ENCODE results near the gene WASF2.
"Not testable (repeated sequence)": the region's sequence is repeated elsewhere in the genome, so short reads cannot be mapped to it uniquely, and the experiment has no call there.

The WASF2 gene

DNA sequence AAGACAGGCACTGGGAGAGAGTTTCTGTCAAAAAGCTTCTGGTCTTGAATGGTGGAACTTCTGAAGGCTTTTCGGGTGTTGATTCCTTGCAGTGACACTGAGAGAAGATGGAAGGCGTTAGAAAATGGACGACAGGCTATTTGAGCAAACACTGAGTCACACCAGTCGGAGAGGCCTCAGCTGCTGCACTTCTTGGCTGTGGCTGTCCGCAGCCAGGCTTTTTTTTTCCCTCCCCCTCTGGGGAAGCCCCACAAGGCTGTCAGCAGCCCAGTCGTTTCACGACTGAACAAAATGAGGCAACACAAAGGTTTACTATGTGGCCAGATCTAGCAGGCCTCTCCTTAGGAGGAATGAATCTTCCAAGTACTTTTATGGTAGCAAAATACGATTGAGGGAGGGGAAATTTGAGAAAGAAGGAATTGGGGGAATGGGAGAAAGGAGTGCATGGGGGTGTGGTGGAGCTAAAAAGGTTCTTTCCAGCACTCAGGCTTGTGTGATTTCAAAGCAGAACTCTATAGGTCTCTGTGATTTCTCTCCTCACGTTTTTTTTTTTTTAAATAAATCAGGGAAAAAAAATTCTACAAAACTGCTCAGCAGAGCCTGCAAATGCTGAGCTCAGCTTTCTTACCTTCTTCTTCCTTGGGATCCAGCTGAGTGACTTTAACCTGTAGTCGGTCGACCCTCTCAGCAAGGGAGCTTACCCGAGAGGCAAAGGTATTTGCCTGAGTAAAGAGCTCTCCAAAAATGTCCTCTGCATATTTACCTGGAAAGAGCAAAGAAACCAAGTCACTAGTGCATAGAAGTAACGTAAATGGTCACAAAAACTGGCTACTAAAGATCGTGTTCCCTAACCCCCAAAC, 71.4 kb downstream of the WASF2 start:
- peak; percentile 72 for DNase-seq (ENCODE audit: low read depth)

DNA sequence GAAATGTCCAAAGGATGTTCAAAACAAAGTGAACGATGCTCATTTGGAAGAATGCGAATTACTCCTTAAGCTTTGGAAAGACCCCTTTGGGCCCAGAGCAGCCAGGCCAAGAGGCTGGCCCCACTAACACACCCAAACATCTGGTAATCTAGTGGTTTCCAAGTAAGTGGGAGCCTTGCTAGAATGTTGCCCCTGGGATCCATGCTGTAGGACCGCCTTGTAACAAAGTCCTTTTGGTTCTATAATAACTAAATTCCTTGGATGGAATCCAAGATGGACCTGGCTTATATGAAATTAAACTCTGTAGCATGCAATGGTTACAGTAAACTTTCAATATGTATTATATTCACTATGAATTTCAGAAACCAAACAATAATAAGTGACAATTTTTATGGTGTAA, 72.3 kb downstream of the WASF2 start:
- DNase-seq (ENCODE audit: low read depth), result no peak

DNA sequence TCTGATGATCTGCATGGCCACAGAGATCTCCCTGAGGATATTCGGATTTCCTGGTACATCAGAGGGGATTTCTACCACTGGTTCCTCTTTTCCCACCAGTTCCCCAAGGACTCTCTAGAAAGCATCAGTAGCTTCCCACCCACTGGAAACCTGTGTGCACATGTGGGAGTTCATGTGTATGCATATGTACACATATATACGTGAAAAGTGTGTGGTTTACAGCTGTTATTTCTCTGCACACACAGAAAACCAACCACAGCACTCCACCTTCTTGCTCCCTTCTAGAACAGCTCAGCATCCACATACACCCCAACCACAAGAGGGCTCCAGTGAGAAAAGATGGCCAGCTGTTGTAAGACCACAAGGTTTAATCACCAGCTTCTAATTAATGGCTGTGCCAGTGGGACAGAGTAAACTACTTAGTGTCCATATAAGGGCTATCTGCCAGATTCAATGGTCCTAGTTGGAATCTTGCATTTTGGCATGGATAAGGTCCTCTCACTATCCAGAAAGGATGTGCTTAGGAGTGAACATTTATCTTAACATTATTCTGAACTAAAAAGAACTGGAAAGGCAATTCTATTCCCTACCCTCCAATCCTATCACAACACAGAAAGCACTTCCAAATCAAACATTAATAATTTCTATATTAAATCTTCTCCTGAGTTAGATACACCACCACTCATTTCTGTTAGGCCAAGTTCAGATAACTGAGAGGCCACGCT, 73.4 kb downstream of the WASF2 start:
- no peak for DNase-seq (ENCODE audit: low read depth)

DNA sequence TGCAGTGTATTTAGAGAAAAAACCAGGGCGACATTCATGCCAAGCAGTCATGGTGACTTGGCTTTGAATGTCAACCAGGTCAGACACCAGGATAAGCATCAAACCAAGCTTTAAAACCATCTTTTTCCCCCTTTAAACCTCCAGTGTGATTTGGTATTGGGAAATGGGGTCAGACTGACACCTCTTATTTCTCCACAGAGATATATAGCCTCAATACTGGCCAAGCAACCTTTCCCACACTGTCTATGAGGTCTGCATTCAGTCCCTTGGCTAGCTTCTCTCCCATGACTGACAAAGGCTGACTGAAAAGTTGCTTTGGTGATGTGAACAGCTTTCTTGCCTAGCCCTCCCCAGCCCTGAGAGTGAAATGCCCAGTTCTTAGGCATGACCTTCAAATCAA, 75.9 kb downstream of the WASF2 start:
- DNase-seq (ENCODE audit: low read depth), result no peak

DNA sequence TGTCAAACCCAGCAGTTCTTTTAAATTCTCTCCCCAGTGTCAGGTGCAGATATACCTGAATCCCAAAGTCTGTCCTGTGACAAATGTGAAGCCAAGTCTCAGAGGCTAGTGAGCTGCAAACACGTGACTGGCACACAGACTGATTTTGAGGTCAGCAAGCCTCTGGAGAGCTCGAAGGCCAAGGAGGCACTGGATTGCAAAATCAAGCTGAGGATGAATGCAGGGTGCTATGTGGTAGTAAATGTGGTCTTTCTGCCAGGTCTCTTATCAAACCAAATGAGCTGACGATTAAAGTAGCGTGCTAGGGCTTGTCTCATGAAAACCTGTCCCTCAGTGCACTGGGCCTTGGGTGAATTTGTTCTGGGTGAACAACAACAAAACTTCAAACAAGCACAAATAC, 77.0 kb downstream of the WASF2 start:
- no peak for DNase-seq (ENCODE audit: low read depth)

DNA sequence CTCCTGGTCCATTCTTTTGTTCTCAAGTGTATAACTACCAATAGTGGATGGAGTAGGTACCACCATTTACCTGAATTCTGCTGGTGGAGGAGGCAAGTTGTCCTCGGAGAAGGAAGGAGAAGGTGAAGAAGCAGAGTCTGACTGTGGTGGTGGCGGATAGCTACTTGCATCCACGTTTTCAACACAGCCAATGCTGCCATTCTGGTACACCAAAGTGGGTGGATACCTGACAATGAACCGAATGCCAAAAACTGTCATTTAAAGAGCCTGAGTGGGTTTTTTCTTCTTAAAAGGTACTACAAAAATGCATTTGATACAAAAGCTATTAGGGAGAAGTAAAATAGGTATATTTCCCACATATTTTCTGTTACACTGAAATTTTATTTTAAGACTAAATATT, 77.5 kb downstream of the WASF2 start:
- no peak for DNase-seq (ENCODE audit: low read depth)

DNA sequence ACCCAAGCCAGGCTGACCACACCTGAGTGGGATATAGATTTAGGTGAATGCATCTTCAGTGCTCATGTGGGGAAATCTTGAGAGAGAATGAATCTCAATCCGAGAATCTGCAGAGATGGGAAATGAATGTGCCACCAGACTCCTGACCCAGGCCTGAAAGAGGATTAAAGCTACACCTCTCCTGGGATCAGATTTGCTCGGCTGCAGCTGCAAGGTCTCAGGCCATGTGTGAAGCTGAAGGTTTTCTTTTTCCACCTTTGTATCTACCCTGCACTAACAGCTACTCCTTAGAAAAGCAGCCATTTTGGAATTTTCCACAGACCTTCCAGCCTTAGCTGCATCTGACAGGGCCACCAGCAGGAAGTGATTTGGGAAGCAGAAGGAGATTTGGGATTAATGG, 79.3 kb downstream of the WASF2 start:
- DNase-seq (ENCODE audit: low read depth), result no peak

DNA sequence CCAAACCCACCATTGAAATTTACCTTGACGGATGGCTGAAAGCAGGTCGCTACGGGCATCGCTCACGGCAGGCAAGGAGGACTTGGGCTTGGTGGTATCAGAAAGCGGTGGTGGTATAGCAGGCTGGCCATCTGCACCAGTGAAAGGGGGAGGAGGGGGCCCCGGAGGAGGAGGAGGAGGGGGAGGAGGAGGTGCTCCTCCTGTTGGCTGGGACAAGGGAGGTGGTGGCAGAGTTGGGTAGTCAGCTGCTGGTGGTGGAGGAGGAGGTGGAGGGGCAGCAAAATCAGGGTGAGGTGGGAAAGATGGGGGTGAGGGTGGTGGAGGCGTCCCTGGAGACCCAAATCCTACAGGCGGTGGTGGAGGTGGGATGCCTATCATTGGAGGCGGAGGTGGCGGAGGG, 80.3 kb downstream of the WASF2 start:
- DNase-seq (ENCODE audit: low read depth), result no peak

DNA sequence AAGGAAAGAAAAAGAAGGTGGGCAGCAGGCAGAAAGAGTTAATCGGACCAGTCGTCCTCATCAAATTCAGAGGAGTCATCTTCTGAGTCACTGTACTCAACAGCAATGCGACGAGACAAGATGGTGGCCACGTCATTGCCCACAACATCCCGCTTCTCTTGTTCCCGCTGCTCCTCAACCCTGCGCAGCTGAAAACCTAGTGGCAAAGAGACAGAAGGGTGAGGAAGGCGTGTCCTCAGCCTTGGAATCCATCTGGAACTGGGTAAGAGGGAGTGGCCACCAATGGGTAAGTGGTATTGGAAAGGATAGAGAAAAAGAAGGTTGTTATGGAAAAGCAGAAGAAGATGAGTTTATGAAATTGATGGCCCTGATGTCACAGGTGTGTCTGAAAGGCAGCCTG, 81.8 kb downstream of the WASF2 start:
- no peak for DNase-seq (ENCODE audit: low read depth)

DNA sequence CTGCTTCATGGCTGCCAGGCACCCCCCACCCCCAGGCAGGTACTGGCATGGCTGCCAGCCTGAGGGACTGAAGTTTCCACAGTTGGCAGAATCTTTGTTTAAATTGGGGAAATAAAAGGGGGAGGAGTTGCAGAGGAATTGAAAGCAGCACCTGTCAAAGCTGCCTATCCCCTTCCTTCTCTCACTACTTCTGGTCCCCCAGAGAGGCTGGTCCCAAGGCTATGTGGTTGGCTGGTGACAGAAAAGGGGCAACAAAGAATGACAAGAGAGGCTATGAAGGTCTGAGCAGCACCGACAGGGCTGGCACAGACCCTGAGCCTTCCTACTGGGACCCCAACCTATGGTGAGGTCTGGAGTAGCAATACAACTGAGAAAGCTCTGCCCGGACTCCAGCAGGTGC, 83.2 kb downstream of the WASF2 start:
- DNase-seq (ENCODE audit: low read depth), result not testable (repeated sequence)

DNA sequence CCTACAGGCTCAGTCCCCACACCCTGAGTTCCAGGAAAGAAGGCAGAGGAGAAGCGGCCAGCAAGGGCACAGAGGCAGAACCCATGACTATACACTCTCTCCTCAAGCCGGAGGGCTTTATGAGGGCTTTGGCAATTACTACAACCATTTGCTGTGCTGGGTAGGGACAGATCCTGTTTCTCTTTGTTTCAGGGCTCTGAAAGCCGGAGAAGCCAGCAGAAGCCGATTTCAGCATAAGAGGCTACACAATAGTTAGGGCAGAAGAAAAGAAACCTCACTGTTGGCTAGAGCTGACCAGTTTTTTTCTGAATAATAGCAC, 83.6 kb downstream of the WASF2 start:
- no peak for DNase-seq (ENCODE audit: low read depth)

DNA sequence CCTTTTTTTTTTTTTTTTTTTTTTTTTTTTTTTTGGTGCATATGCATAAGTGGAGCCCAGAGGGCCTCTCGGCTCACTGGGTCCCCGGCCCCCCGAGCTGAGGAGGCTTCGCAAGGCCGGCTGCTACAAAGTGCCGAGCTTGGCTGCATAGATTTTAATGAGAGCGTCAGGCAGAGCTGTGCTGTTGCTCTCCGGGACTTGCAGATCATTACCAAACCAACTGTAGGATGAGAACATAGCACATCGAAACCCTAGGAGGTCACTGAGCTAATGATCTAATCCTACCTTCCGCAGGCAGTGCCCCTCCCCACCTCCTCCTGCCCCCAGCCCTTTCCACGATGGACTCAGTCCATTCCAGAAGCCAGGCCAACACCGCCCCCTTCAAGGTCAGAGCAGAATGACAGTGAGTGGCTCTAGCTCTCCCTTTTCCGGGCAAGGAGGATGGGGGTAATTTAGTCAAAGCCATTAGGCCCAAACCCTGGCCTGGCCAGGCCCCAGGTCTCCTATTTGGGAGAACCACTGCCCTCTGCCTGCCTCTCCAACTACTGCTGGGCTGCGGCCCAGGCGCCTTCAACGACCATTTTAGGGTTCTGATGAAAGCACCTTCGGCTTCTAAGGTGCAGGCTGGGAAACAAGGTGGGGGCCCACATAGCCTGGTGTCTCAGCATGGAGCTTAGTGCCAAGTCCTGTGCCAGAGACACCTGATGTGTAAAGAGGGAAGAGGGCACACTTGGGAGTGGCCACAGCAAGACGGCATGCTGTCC, 84.2 kb downstream of the WASF2 start:
- not testable (repeated sequence) for DNase-seq (ENCODE audit: low read depth)

DNA sequence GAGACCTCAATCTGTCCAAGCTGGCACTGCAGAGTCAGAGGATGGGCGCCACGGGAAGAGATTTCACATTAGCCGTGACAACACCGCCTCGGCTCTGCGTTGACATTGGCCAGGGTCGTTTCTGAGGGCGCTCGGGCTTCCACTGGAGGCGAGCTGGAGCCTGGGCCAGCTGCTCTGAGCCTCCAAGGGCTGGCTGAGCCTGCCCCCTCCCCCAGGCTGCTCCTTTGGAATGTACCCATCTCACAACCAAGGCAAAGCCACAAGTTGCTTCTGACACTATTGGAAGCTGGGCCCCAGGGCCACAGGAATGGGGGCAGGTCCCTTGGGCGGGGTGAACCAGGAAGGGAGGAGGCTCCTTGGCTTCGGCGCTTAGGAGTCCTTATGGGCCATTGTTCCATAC, 84.9 kb downstream of the WASF2 start:
- DNase-seq (ENCODE audit: low read depth), result no peak

DNA sequence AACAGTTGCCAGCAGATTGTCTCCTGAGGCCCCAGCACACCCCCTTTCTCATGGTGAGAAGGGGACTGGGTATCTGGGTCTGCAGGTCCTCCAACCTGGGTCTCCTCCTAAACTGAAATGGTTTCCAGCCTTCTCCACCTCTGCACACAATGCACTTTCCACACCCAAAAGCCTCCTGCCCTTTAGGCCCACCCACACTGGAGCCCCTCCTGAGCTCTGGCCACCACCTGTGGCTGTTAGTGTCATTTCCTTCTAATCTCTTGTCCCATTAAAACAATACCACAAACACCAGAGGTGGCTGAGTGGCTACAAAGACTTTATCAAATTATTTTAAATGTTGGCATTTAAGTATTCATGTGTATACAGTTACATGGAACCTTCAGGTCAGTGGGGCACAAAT, 86.0 kb downstream of the WASF2 start:
- DNase-seq (ENCODE audit: low read depth), result no peak

DNA sequence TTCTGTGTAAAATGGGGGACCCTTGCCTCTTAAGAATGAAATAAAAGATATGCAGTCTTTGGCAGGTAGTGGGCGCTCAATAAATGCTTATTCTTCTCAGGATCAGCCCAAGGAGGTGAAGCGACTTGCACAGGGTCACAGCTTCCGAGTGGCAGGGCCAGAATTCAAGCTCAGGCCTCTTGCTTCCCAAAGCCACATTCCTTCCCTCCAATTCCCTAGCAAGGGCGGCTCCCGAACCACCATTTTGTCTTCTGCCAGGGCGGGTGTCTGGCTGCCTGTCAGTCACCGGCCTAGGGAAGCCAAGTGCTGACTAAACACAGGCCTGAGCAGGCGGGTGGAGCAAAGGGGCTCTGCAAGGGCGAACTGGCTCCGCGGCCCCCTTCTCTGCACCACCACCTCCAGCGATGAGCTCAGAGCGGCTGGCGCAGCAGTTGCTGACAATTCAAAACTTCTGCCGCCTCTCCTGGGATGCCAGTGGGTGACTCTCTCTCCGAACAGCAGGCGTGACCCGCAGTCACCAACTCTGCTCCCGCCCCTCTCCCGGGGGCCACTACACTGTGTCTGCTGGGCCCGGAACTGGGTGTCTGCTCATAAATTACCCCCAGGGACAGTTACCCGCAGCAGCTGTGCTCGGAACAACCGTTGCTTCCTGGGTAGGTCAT, 86.8 kb downstream of the WASF2 start:
- DNase-seq (ENCODE audit: low read depth), result no peak

DNA sequence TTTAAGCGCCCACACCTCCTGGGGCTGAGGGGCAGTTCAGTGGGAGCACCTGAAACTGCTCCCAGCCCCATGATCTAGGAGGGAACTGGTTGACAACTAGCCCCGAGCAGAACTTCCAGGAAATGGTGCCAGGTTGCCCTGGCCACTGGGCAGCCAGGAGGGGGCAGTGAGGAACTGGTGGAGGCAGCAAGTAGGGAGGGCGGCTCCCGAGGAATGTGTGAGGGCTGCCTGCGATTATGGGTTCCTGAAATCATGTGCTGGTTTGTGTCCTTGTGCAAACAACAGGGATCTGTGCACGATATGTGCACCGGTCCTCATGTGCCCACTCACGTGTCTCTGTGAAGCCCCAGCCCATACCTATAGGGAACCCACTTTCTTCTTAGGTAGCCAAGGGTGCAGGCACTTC, 87.6 kb downstream of the WASF2 start:
- no peak for DNase-seq (ENCODE audit: low read depth)

DNA sequence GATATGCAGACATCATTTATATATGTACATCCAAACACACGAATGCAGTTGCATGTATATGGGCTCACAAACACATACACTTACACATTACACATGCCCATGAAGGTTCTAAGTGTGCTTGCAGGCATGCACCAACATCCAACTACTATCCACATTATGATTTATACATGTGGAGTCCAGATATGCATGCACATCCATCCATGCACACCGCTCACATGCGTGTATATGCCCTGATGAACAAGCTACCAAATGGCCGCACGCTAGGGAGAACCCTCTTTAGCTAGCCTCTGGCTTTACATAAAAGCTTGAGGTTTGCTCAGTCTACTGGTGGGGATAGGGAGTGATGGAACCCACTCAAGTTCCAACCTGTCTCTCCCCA, 89.0 kb downstream of the WASF2 start:
- DNase-seq (ENCODE audit: low read depth), result no peak

DNA sequence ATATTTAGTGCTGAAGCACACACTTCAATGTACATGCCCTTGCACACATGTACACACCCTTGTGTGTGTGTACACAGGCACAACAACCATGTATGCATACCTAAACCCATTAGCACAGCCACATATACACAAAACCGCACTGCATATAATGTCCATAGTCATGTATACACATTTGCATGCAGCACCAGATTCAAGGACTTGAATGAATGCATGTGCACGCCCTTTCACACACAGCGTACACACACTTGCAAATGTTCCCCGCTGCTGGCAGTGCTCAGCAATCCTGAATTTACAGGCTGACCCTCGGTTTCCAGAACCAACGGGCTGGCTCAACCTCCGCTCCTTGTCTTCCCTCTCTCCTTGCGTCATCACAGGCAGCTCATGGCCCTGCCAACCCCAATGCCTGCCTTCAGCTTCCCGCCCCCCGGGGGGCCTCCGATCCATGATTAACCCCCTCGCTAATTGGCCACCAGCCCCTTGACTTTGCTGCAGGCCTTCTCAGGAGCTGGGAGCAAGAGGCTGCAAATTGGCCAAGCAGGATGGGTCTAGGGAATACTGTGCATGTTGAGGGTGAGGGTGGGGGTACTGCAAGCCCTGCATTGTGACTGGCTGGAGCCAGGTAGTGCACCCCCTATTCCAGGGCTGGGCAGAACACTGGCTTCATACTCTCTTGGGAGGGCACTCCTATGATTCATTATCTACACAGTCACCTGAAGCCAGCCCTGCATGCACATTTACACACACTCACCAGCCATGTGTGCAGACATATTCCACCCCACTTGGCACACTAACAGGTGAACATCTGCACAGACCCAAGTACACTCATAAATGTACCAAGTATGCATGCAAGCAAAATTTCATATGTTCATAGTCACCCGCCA, 89.6 kb downstream of the WASF2 start:
- DNase-seq (ENCODE audit: low read depth), result no peak

DNA sequence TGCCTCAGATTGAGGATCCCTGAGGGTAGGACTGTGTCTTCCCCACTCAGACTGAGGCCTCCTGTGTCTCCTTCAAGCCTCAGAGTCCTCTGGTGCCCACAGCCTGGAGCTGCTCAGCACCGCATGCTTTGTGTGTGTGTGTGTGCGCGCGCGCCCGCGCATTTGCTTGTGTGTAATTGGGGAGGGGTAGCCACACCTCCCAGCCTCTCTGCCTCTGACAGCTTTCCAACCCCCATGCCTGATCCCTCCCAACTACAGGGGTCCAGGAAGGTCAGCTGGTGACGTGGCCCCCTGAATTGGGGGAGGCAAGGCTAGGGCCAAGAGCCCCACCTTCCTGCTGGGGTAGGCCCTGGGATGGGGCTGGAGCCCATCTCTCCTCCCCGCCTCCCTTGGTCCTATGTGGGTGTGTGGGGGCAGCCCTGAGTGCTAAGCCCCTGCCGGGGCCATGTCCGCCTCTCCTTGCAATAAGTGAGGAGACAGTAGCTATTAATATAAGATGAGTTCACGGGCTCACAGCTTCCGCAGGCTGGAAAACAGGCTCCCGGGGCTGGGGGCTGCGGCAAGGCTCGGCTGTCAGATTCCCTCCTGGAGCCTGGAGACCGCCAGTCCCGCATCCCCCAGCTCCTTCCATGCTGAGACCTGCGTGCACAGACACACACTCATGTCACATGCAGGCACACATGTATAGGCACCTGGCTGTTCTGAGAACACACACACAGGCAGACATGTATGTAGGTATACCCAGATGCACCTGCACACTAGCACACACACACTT, 90.5 kb downstream of the WASF2 start:
- DNase-seq (ENCODE audit: low read depth), result no peak

DNA sequence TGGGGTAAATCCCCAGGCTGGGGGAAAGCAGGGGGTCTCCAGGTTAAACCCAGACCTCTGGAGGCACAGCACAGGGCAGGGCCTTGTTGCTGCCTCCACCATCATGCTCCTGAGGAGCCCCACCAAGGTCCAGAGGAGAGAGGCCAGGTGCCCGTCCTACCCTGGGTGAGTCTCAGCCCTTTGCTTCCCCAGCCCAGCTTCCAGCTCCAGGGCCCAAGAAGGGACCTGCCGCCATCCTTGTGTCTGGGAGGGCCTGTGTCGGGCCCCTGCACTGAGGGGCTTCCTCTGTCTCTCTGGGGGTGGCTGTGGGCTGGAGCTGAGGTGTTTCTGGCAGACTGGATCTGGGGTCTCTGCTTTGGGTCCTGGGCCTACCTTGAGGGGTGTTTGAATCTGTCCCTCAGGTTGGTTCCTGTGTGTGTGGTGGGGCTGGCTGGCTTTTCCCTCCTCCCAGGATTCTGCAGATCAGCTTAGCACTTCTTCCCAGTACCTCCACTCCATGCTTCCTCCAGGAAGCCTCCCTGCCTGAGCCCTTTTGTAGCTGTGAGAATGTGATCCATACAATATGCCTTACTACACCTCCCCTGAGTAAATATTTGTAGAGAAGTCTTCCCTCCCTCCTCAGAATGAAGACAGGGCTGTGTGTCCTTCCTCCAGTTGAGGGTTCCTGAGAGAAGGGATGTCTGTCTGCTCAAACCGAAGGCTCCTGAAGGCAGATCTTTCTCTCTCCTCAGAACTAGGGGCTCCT, 91.4 kb downstream of the WASF2 start:
- DNase-seq (ENCODE audit: low read depth), result no peak
